ENCODE data around the gene RANBP9.

The RANBP9 gene

DNA sequence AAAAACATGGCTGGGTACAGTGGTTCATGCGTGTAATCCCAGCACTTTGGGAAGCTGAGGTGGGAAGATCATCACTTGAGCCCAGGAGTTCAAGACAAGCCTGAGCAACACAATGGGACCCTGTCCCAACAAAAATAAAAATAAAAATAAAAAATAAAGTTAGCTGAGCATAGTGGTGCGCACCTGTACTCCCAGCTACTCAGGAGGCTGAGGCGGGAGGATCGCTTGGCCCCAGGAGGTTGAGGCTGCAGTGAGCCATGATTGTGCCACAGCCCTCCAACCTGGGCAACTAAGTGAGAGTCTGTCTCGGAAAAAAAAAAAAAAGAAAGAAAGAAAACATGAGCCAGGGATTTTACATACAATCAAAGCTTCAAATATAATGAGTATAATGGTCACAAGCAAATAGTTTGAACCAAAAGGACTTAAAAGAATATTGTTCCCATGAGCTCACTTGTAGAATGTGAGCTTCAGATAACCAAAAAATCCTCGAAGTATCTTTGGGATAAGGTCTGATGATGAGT is 31.1 kb downstream of the RANBP9 start:
- Histone ChIP-seq H4K91ac (ENCODE audit: low read depth, low read length, poor library complexity) (no peak overlapping the region), H3K4me3 (ENCODE audit: low read length in 2 of 2) (no peak overlapping the region), H2BK15ac (ENCODE audit: low read length) (no peak overlapping the region), H3K23ac (ENCODE audit: low read depth, low read length, poor library complexity) (no peak overlapping the region), H3K4me1 (ENCODE audit: control insufficient read depth in 2 of 2, insufficient read depth in 1 of 2, low read depth in 1 of 2, low read length in 2 of 2) (no peaks in the 10 kb centered on the region), H2BK5ac (ENCODE audit: low read length) (no peak overlapping the region), H3K18ac (ENCODE audit: low read length) (no peak overlapping the region), H2AFZ (ENCODE audit: low read length) (no peak overlapping the region), H2BK120ac (ENCODE audit: low read depth, low read length) (no peak overlapping the region), H3K36me3 (replicated peaks in 1 of 2; ENCODE audit: control insufficient read depth in 2 of 2, insufficient read depth in 2 of 2, low read length in 2 of 2) (peaks cover 2 to 47% of the 10 kb centered on the region in 2 donors), H2AK5ac (ENCODE audit: low read depth, low read length) (no peak overlapping the region), H2BK12ac (ENCODE audit: low read length) (no peak overlapping the region), H3K27ac (replicated peaks; ENCODE audit: low read length) (no peak overlapping the region), H3K9me3 (replicated peaks in 1 of 2; ENCODE audit: control insufficient read depth in 2 of 2, insufficient read depth in 1 of 2, low read depth in 1 of 2, low read length in 2 of 2) (peaks cover 0 to 28% of the 10 kb centered on the region in 2 donors), H3K9ac (ENCODE audit: low read depth, low read length, poor library complexity) (no peak overlapping the region), H4K8ac (ENCODE audit: low read depth, low read length) (no peak overlapping the region), H3K4ac (ENCODE audit: low read length) (no peak overlapping the region), H3K4me2 (ENCODE audit: insufficient read depth, low read length, poor library complexity, severe bottlenecking) (no peak overlapping the region), H3K14ac (ENCODE audit: low read length) (no peak overlapping the region), H3K27me3 (ENCODE audit: control insufficient read depth in 3 of 3, insufficient read depth in 3 of 3, low read depth in 1 of 3, low read length in 3 of 3) (no peaks in the 10 kb centered on the region), H3K79me1 (ENCODE audit: low read depth, low read length) (peaks cover 1% of the 10 kb centered on the region)
- no peak for DNase-seq (ENCODE audit: low spot score)
- WGBS, 2 donors (ENCODE audit: extremely low coverage in 2 of 2, insufficient read length in 2 of 2, insufficient replicate concordance in 1 of 2), result no CpG with 5 or more reads among the region's 6 CpGs

DNA sequence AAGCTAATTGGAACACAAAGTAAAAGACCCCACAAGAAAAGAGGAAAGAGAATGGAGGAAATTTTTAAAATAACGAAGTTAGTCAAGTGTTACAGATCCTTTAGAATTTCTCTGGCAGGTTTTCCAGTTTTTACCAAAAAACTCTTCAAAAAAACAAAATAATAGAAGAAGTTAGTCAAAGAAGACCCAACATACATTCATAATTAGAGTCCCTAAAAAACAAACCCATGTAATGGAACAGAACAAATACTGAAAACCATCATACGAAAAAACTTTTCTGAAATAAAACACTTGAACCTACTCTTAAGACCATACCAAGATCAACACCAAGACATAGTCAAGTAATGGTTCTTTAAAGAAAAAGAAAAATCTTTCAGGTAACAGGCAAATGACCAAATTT is 31.6 kb downstream of the RANBP9 start:
- H2BK15ac ChIP-seq (ENCODE audit: low read length), result no peak overlapping the region
- no peak overlapping the region for H3K9ac ChIP-seq (ENCODE audit: low read depth, low read length, poor library complexity)
- H3K4me2 ChIP-seq (ENCODE audit: insufficient read depth, low read length, poor library complexity, severe bottlenecking), result no peak overlapping the region
- no peak overlapping the region for H2BK12ac ChIP-seq (ENCODE audit: low read length)
- H3K79me1 ChIP-seq (ENCODE audit: low read depth, low read length), result peaks cover 1% of the 10 kb centered on the region
- DNase-seq (ENCODE audit: low spot score), result no peak
- H2AFZ ChIP-seq (ENCODE audit: low read length), result no peak overlapping the region
- H3K27me3 ChIP-seq (ENCODE audit: control insufficient read depth in 3 of 3, insufficient read depth in 3 of 3, low read depth in 1 of 3, low read length in 3 of 3), result no peaks in the 10 kb centered on the region
- no peak overlapping the region for H2BK5ac ChIP-seq (ENCODE audit: low read length)
- no peak overlapping the region for H3K23ac ChIP-seq (ENCODE audit: low read depth, low read length, poor library complexity)
- H3K4me1 ChIP-seq (ENCODE audit: control insufficient read depth in 2 of 2, insufficient read depth in 1 of 2, low read depth in 1 of 2, low read length in 2 of 2), result no peaks in the 10 kb centered on the region
- no peak overlapping the region for H3K27ac ChIP-seq (replicated peaks; ENCODE audit: low read length)
- H3K4me3 ChIP-seq (ENCODE audit: low read length in 2 of 2), result no peak overlapping the region
- H3K14ac ChIP-seq (ENCODE audit: low read length), result no peak overlapping the region
- WGBS, 2 donors (ENCODE audit: extremely low coverage in 2 of 2, insufficient read length in 2 of 2, insufficient replicate concordance in 1 of 2), result no CpG with 5 or more reads among the region's 2 CpGs
- peaks cover 0 to 28% of the 10 kb centered on the region in 2 donors for H3K9me3 ChIP-seq (replicated peaks in 1 of 2; ENCODE audit: control insufficient read depth in 2 of 2, insufficient read depth in 1 of 2, low read depth in 1 of 2, low read length in 2 of 2)
- no peak overlapping the region for H4K8ac ChIP-seq (ENCODE audit: low read depth, low read length)
- H4K91ac ChIP-seq (ENCODE audit: low read depth, low read length, poor library complexity), result no peak overlapping the region
- H2AK5ac ChIP-seq (ENCODE audit: low read depth, low read length), result no peak overlapping the region
- no peak overlapping the region for H3K4ac ChIP-seq (ENCODE audit: low read length)
- peaks cover 2 to 44% of the 10 kb centered on the region in 2 donors for H3K36me3 ChIP-seq (replicated peaks in 1 of 2; ENCODE audit: control insufficient read depth in 2 of 2, insufficient read depth in 2 of 2, low read length in 2 of 2)
- no peak overlapping the region for H2BK120ac ChIP-seq (ENCODE audit: low read depth, low read length)
- no peak overlapping the region for H3K18ac ChIP-seq (ENCODE audit: low read length)

DNA sequence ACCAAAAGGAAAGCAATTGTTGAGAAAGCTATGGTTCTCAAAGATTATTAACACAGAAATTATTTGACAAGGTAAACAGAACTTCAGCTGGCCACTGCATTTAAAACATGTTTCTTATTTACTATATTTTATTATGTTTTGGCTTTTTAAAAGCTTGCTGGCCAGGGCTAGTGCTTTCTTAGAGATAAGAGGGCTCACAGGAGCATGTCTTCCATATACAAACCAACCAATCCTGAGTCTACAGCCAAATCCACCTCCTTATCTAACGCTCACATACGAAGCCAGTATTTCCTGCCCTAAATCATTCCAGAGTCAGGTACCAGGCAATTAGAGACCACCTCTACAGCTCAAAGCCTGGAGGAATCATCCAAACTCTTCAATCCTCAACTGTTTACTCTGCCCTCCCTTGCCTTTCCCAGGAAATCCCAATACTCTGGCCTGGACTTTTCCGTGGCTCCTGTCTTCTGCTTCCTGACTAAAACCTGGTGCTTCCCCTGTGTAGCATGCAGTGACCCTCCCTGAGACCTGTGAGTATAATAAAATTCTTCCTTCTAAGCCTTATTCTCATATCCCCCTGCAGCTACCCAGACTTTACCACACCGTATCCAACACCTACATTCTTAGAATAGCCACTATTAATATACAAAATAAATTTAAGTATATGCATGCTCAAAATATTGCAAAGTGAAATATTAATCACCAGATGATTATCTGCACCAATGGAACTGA is 33.2 kb downstream of the RANBP9 start:
- Histone ChIP-seq H4K91ac (ENCODE audit: low read depth, low read length, poor library complexity) (no peak overlapping the region), H2BK15ac (ENCODE audit: low read length) (no peak overlapping the region), H3K9me3 (replicated peaks in 1 of 2; ENCODE audit: control insufficient read depth in 2 of 2, insufficient read depth in 1 of 2, low read depth in 1 of 2, low read length in 2 of 2) (peaks cover 0 to 28% of the 10 kb centered on the region in 2 donors), H3K79me1 (ENCODE audit: low read depth, low read length) (peaks cover 1% of the 10 kb centered on the region), H3K27ac (replicated peaks; ENCODE audit: low read length) (no peak overlapping the region), H3K4me2 (ENCODE audit: insufficient read depth, low read length, poor library complexity, severe bottlenecking) (no peak overlapping the region), H3K4me1 (ENCODE audit: control insufficient read depth in 2 of 2, insufficient read depth in 1 of 2, low read depth in 1 of 2, low read length in 2 of 2) (no peaks in the 10 kb centered on the region), H3K9ac (ENCODE audit: low read depth, low read length, poor library complexity) (no peak overlapping the region), H2BK12ac (ENCODE audit: low read length) (no peak overlapping the region), H2BK5ac (ENCODE audit: low read length) (no peak overlapping the region), H3K18ac (ENCODE audit: low read length) (no peak overlapping the region), H2BK120ac (ENCODE audit: low read depth, low read length) (no peak overlapping the region), H3K27me3 (ENCODE audit: control insufficient read depth in 3 of 3, insufficient read depth in 3 of 3, low read depth in 1 of 3, low read length in 3 of 3) (no peaks in the 10 kb centered on the region), H4K8ac (ENCODE audit: low read depth, low read length) (no peak overlapping the region), H3K23ac (ENCODE audit: low read depth, low read length, poor library complexity) (no peak overlapping the region), H3K14ac (ENCODE audit: low read length) (no peak overlapping the region), H2AK5ac (ENCODE audit: low read depth, low read length) (no peak overlapping the region), H3K36me3 (replicated peaks in 1 of 2; ENCODE audit: control insufficient read depth in 2 of 2, insufficient read depth in 2 of 2, low read length in 2 of 2) (peaks cover 2 to 37% of the 10 kb centered on the region in 2 donors), H3K4me3 (ENCODE audit: low read length in 2 of 2) (no peak overlapping the region), H3K4ac (ENCODE audit: low read length) (no peak overlapping the region), H2AFZ (ENCODE audit: low read length) (no peak overlapping the region)
- WGBS, 2 donors (ENCODE audit: extremely low coverage in 2 of 2, insufficient read length in 2 of 2, insufficient replicate concordance in 1 of 2), result 100% methylated on average over 1 of the region's 4 CpGs; no CpG with 5 or more reads in 1 of the 2 donors
- DNase-seq (ENCODE audit: low spot score), result no peak

GRCh38 chr6:13677878-13678254 is 33.8 kb downstream of the RANBP9 start:
- Histone ChIP-seq H3K4me2 (ENCODE audit: insufficient read depth, low read length, poor library complexity, severe bottlenecking) (no peak overlapping the region), H3K4ac (ENCODE audit: low read length) (no peak overlapping the region), H2BK5ac (ENCODE audit: low read length) (no peak overlapping the region), H3K9ac (ENCODE audit: low read depth, low read length, poor library complexity) (no peak overlapping the region), H2AFZ (ENCODE audit: low read length) (no peak overlapping the region), H3K4me3 (ENCODE audit: low read length in 2 of 2) (no peak overlapping the region), H3K9me3 (replicated peaks in 1 of 2; ENCODE audit: control insufficient read depth in 2 of 2, insufficient read depth in 1 of 2, low read depth in 1 of 2, low read length in 2 of 2) (peaks cover 0 to 28% of the 10 kb centered on the region in 2 donors), H3K79me1 (ENCODE audit: low read depth, low read length) (peaks cover 1% of the 10 kb centered on the region), H2BK120ac (ENCODE audit: low read depth, low read length) (no peak overlapping the region), H3K27me3 (ENCODE audit: control insufficient read depth in 3 of 3, insufficient read depth in 3 of 3, low read depth in 1 of 3, low read length in 3 of 3) (no peaks in the 10 kb centered on the region), H3K23ac (ENCODE audit: low read depth, low read length, poor library complexity) (no peak overlapping the region), H4K8ac (ENCODE audit: low read depth, low read length) (no peak overlapping the region), H3K14ac (ENCODE audit: low read length) (no peak overlapping the region), H3K36me3 (replicated peaks in 1 of 2; ENCODE audit: control insufficient read depth in 2 of 2, insufficient read depth in 2 of 2, low read length in 2 of 2) (peaks cover 2 to 33% of the 10 kb centered on the region in 2 donors), H2BK12ac (ENCODE audit: low read length) (no peak overlapping the region), H3K27ac (replicated peaks; ENCODE audit: low read length) (no peak overlapping the region), H3K18ac (ENCODE audit: low read length) (no peak overlapping the region), H3K4me1 (ENCODE audit: control insufficient read depth in 2 of 2, insufficient read depth in 1 of 2, low read depth in 1 of 2, low read length in 2 of 2) (no peaks in the 10 kb centered on the region), H2AK5ac (ENCODE audit: low read depth, low read length) (no peak overlapping the region), H2BK15ac (ENCODE audit: low read length) (no peak overlapping the region), H4K91ac (ENCODE audit: low read depth, low read length, poor library complexity) (no peak overlapping the region)
- no peak for DNase-seq (ENCODE audit: low spot score)
- no CpG with 5 or more reads among the region's 3 CpGs for WGBS, 2 donors (ENCODE audit: extremely low coverage in 2 of 2, insufficient read length in 2 of 2, insufficient replicate concordance in 1 of 2)

All from neuronal stem cell (in vitro differentiated cells).